ENCODE data around the gene WDR20.

DNA sequence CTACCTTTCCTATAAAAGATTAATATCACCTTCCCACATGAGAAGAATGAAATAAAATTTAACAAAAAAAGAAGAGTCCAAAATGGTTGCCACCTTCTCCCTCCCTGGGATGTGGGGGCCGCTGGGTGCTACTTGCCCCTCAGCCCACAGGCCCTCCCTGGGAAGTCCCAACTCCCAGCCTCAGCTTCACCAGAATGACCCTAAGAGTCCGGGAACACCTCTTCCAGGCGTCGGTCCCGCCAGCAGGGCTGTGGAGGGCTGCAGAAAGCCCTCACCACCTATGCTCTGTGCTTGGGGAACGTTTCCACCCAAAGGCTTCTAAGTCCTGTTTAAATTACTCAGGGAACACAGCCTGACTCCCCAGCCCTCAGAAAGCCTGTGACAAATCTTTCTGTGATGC is 93.4 kb downstream of the WDR20 start:
- TF ChIP-seq, protein P1, sequence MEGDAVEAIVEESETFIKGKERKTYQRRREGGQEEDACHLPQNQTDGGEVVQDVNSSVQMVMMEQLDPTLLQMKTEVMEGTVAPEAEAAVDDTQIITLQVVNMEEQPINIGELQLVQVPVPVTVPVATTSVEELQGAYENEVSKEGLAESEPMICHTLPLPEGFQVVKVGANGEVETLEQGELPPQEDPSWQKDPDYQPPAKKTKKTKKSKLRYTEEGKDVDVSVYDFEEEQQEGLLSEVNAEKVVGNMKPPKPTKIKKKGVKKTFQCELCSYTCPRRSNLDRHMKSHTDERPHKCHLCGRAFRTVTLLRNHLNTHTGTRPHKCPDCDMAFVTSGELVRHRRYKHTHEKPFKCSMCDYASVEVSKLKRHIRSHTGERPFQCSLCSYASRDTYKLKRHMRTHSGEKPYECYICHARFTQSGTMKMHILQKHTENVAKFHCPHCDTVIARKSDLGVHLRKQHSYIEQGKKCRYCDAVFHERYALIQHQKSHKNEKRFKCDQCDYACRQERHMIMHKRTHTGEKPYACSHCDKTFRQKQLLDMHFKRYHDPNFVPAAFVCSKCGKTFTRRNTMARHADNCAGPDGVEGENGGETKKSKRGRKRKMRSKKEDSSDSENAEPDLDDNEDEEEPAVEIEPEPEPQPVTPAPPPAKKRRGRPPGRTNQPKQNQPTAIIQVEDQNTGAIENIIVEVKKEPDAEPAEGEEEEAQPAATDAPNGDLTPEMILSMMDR (IDR thresholded peaks at IDR 0.05): no peak
- TF ChIP-seq POLR2AphosphoS5 (IDR thresholded peaks at IDR 0.05): no peak
